VCaP (cell line): Measurements from ENCODE around the gene MIS12.
A peak's percentile ranks its signal among the peaks of the same experiment; 100 is the strongest.

Experiments
- H3K27ac ChIP-seq: fragments of 450-650 bp; 2 replicates; pipeline ENCODE4 v1.5.1; 2017
- CTCF ChIP-seq: fragments of 450-650 bp; conservative IDR thresholded peaks from 2 replicates; pipeline ENCODE4 v1.5.1; 2017; ENCODE audit warnings: mild to moderate bottlenecking, moderate library complexity

Gene MIS12

GRCh38 chr17:5464717-5465507, 21.5 kb upstream of the MIS12 start:
- TF ChIP-seq CTCF = no peak
- no peak overlapping the region for H3K27ac ChIP-seq

- no peak for TF ChIP-seq CTCF
- H3K27ac ChIP-seq = peak overlapping the region; percentile 75; the same call in 1 of the 2 replicates
Observed at GRCh38 chr17:5466295-5466694, 20.1 kb upstream of the MIS12 start.

GRCh38 chr17:5467416-5467815, 18.9 kb upstream of the MIS12 start:
- peak overlapping the region; percentile 75; the same call in 1 of the 2 replicates for H3K27ac ChIP-seq
- no peak for TF ChIP-seq CTCF

GRCh38 chr17:5468075-5468473, 18.3 kb upstream of the MIS12 start:
- TF ChIP-seq CTCF = no peak
- peak overlapping the region; percentile 75 for H3K27ac ChIP-seq

- TF ChIP-seq CTCF = no peak
- no peak overlapping the region for H3K27ac ChIP-seq
Observed at GRCh38 chr17:5472511-5472910, 13.9 kb upstream of the MIS12 start.

GRCh38 chr17:5473906-5474305, 12.5 kb upstream of the MIS12 start:
- H3K27ac ChIP-seq = no peak overlapping the region
- no peak for TF ChIP-seq CTCF

GRCh38 chr17:5478992-5479391, 7.4 kb upstream of the MIS12 start:
- no peak overlapping the region for H3K27ac ChIP-seq
- TF ChIP-seq CTCF = no peak
